Hepatocyte (in vitro differentiated cells): ENCODE results near the gene PTPN9. TPM values are rescaled to one million over a fixed set of nuclear protein-coding genes. Genes with fewer than 3 reads are reported as not detected.
A peak's percentile ranks its signal among the peaks of the same experiment; 100 is the strongest.

Source experiments
- DNase-seq: peaks from one replicate; pipeline ENCODE4 v3.0.0-alpha.2; 2016; ENCODE audit warnings: low spot score
- H2AFZ ChIP-seq: fragments of 200-600 bp; sonication (generic); 2 replicates; pipeline ENCODE4 v1.6.0; 2016; ENCODE audit warnings: antibody characterized with exemption, mild to moderate bottlenecking
- H3K27ac ChIP-seq: fragments of 200-600 bp; sonication (generic); 2 replicates; pipeline ENCODE4 v1.5.1; 2016; ENCODE audit warnings: mild to moderate bottlenecking
- H3K27me3 ChIP-seq: fragments of 200-600 bp; sonication (generic); 2 replicates; pipeline ENCODE4 v1.6.1; 2016
- H3K36me3 ChIP-seq: fragments of 200-600 bp; sonication (generic); replicated peaks from 2 replicates; pipeline ENCODE4 v1.5.1; 2016; ENCODE audit warnings: low read depth; ENCODE audit not compliant: insufficient read depth
- H3K4me1 ChIP-seq: fragments of 200-600 bp; sonication (generic); 2 replicates; pipeline ENCODE4 v1.5.1; 2016; ENCODE audit warnings: mild to moderate bottlenecking, moderate library complexity; ENCODE audit not compliant: insufficient read depth
- H3K4me2 ChIP-seq: fragments of 200-600 bp; sonication (generic); 2 replicates; pipeline ENCODE4 v1.6.0; 2016
- H3K4me3 ChIP-seq: fragments of 200-600 bp; sonication (generic); 2 replicates; pipeline ENCODE4 v1.5.1; 2016; ENCODE audit warnings: mild to moderate bottlenecking
- H3K79me2 ChIP-seq: fragments of 200-600 bp; sonication (generic); 2 replicates; pipeline ENCODE4 v1.6.0; 2017; ENCODE audit warnings: mild to moderate bottlenecking
- H3K9me2 ChIP-seq: fragments of 200-600 bp; sonication (generic); replicated peaks from 2 replicates; pipeline ENCODE4 v1.6.0; 2017; ENCODE audit warnings: mild to moderate bottlenecking; ENCODE audit not compliant: insufficient read depth
- H3K9me3 ChIP-seq: fragments of 200-600 bp; sonication (generic); 2 replicates; pipeline ENCODE4 v1.5.1; 2016; ENCODE audit warnings: low read depth, mild to moderate bottlenecking
- H4K20me1 ChIP-seq: fragments of 200-600 bp; sonication (generic); 2 replicates; pipeline ENCODE4 v1.6.0; 2016; ENCODE audit warnings: mild to moderate bottlenecking; ENCODE audit not compliant: insufficient read depth, poor library complexity, severe bottlenecking
- EZH2 ChIP-seq: fragments of 200-600 bp; sonication (generic); IDR thresholded peaks from 2 replicates; pipeline ENCODE4 v1.6.1; 2016; ENCODE audit warnings: antibody characterized with exemption, mild to moderate bottlenecking, borderline replicate concordance
- EZH2phosphoT487 ChIP-seq: fragments of 200-600 bp; sonication (generic); IDR thresholded peaks from one replicate; pipeline ENCODE4 v1.6.1; 2018; ENCODE audit warnings: antibody characterized with exemption, mild to moderate bottlenecking, low read depth, moderate library complexity; ENCODE audit not compliant: unreplicated experiment, severe bottlenecking
- WGBS: methylation state at CpG from one replicate; pipeline ENCODE4 v1.1.6; 2016; ENCODE audit warnings: low lambda C conversion rate; ENCODE audit errors: missing lambda C conversion rate; 5-methylcytosine and 5-hydroxymethylcytosine counted together
- polyA plus RNA-seq: library from polyadenylated mRNA; unstranded; fragments of >200 nt; fragmentation: Nextera tagmentation; extraction: Ambion mirVana; gene quantifications from 2 replicates; pipeline ENCODE4 v1.2.1, GENCODE V29; 2016
- total RNA-seq: library from RNA; depleted of rRNA; stranded (reverse); fragments of >200 nt; gene quantifications from 2 replicates; pipeline ENCODE4 v1.2.3, GENCODE V29; 2014
- TF ChIP-seq, protein P1 (sequence below): fragments of 200-600 bp; sonication (generic); IDR thresholded peaks from 2 replicates; pipeline ENCODE4 v1.5.1; 2016; ENCODE audit warnings: antibody characterized with exemption, mild to moderate bottlenecking; ENCODE audit not compliant: poor library complexity

PTPN9 gene
- total and polyA plus RNA-seq, 2 experiments from 2014 or later: 23.3 to 24.0 TPM

DNA sequence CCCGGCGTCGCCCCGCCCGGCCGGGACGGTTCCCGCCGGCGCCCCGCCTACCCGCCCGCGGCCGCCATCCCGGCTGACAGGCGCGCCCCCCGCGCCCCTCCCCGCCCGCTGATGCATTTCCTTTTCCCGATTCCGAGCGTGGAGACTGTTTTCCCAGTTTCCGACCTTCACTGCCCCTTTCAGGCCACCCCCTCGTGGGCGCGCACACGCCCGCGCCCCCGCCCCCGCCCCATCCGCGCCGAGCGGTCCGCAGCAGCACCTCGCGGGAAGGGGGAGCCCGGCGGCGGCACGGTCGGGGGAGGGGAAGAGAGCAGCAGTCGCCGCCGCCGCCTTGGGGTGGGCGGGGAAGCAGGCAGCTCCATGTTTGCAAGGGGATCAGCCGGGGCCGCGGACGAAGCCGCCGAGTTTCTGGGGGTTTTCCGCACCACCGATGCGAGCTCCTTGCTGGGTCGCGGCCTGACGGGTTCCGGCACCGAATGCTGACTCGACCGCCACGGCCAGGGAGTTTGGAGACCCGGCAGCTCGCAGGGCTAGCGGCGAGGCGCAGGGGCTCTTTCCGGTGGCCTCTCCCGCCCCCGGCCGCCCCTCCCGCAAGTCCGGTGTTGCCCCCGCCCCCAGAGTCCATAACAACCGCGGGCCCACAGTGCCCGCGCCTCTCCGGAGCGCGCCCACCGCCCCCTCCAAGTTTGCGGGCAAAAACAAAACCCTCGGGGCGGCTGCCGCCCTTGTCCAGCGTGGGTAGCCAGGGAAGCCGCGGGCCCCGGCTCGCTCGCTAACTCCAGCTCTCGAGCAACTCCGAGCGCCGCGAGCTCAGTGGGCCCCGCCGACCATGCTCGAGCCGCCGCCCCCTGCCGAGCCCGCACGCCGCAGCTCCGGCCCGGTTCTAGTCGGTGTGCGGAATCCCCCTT lies 124.4 kb downstream of the PTPN9 start:
- 1% methylated on average over 31 of the region's 116 CpGs for WGBS
- Histone ChIP-seq H3K27ac (peak overlapping the region; percentile 98), H3K4me1 (peaks cover 15% of the 10 kb centered on the region), H3K79me2 (peaks cover 7% of the 10 kb centered on the region), H3K27me3 (no peaks in the 10 kb centered on the region), H3K9me2 (no peaks in the 10 kb centered on the region), H3K4me3 (peak overlapping the region; percentile 60), H3K36me3 (no peaks in the 10 kb centered on the region), H2AFZ (peak overlapping the region; percentile 97), H4K20me1 (peaks cover 7% of the 10 kb centered on the region), H3K9me3 (no peaks in the 10 kb centered on the region), H3K4me2 (peak overlapping the region; percentile 88)
- peak; percentile 87 for DNase-seq
- TF ChIP-seq EZH2phosphoT487: no peak
- no peak for TF ChIP-seq EZH2
- TF ChIP-seq, protein P1, sequence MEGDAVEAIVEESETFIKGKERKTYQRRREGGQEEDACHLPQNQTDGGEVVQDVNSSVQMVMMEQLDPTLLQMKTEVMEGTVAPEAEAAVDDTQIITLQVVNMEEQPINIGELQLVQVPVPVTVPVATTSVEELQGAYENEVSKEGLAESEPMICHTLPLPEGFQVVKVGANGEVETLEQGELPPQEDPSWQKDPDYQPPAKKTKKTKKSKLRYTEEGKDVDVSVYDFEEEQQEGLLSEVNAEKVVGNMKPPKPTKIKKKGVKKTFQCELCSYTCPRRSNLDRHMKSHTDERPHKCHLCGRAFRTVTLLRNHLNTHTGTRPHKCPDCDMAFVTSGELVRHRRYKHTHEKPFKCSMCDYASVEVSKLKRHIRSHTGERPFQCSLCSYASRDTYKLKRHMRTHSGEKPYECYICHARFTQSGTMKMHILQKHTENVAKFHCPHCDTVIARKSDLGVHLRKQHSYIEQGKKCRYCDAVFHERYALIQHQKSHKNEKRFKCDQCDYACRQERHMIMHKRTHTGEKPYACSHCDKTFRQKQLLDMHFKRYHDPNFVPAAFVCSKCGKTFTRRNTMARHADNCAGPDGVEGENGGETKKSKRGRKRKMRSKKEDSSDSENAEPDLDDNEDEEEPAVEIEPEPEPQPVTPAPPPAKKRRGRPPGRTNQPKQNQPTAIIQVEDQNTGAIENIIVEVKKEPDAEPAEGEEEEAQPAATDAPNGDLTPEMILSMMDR: no peak

DNA sequence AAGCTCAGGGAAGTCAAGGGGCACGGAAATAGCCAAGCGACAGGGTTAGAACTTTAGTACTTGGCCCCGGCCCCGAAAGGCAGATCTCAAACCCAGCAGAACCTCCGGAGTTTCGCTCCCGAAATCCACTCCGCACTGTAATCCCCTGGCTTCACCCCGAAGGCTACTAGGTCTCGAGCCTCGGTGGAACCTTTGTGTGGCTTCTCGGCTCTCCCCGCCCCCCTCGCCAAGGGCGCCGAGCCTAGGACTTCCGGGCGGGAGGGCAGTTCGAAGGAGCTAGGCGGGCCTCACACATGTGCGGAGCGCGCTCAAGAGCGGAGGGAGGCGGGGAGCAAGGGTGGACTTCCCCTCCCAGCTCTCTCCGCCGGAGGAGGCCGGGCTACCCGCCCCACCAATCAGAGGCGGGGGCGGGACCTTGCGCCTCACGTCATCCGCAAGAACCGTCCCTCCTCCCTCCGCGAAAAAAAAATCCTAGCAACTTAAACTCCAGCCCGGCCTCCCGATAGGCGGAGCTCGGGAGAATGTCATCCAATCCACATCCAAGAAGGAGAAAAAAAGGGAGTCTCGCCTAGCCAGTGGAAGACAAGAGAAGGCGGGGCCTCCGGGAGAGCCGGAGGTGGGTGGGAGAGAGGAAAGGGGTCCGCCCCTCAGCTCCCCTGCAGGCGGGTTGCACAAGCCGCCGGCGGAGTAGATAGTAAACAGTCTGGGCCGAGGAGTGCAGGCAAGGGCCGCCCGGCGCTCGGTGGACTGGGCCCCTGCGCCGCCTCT lies 125.2 kb downstream of the PTPN9 start:
- peak overlapping the region; percentile 14 for H2AFZ ChIP-seq
- TF ChIP-seq, protein P1: no peak
- TF ChIP-seq EZH2 (no peak), EZH2phosphoT487 (no peak)

DNA sequence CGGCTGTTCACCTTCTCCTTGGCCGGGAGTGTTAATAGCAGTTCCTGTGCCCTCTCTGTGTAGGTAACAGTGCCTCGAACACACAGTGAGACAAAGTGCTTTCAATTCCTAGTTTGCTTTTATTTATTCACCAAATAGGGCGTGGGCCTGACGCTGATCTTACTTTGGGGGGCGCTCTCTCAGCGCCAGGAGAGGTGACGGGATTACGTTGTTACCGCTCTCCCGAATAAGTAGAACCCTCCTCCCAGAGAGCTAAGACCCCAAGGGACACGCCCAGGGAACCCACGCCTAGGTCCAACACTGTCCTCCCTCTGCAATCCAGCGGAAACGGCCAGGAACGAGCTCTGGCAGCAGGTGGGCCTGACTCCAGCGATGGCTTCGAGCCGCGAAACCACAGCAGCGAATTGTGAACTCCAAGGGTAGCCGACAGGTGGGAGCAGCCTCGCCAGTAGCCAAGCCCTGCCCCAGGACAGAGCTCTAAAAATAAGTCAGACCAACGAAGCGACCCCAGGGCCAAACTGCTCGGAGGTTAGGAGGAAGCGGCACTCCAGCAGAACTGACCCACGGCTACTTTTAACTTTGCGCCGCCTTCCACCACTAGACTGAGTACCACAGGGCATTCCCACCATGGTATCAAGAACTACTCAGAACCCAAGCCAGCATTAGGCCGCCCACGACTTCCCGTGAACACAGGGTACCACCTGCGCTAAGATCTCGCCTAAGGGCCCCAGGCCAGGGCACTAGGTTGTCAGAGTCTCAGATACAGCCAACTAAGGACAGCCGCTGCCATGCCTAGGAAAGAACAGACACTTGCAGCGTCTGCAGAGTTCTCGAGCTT lies 126.0 kb downstream of the PTPN9 start:
- Histone ChIP-seq H3K4me3 (peak overlapping the region; percentile 20), H3K36me3 (no peaks in the 10 kb centered on the region), H3K79me2 (peaks cover 23% of the 10 kb centered on the region), H3K9me3 (no peaks in the 10 kb centered on the region), H4K20me1 (peaks cover 23% of the 10 kb centered on the region), H3K27ac (peak overlapping the region; percentile 94), H2AFZ (peak overlapping the region; percentile 14), H3K27me3 (no peaks in the 10 kb centered on the region), H3K4me1 (peaks cover 20% of the 10 kb centered on the region), H3K4me2 (peak overlapping the region; percentile 80), H3K9me2 (no peaks in the 10 kb centered on the region)
- TF ChIP-seq, protein P1: peak; percentile 36
- TF ChIP-seq EZH2 (no peak), EZH2phosphoT487 (no peak)
- 3% methylated on average over 38 of the region's 38 CpGs for WGBS
- peak; percentile 65 for DNase-seq

More for the DNA sequence above, 125.2 kb downstream of the PTPN9 start:
- DNase-seq: peak; percentile 100
- Histone ChIP-seq H3K9me2 (no peaks in the 10 kb centered on the region), H3K27me3 (no peaks in the 10 kb centered on the region), H3K79me2 (peaks cover 15% of the 10 kb centered on the region), H3K4me1 (peaks cover 20% of the 10 kb centered on the region), H4K20me1 (peaks cover 15% of the 10 kb centered on the region), H3K9me3 (no peaks in the 10 kb centered on the region), H3K27ac (peak overlapping the region; percentile 98), H3K36me3 (no peaks in the 10 kb centered on the region), H3K4me2 (peak overlapping the region; percentile 80), H3K4me3 (peak overlapping the region; percentile 20)
- WGBS: under 1% methylated on average over 52 of the region's 57 CpGs
